NCI-H2081 treated with DMSO at 0.1 percent for 48 hours (cell line): ENCODE data around the gene CPT1A.

Experiments used
- DNase-seq: peaks from one replicate; lab custom pipeline; 2025; lab: John Stamatoyannopoulos, UW

CPT1A gene

GRCh38 chr11:68798221-68798813 lies 43.4 kb downstream of the CPT1A start:
- no peak for DNase-seq

- no peak for DNase-seq
These were observed 44.9 kb downstream of the CPT1A start for GRCh38 chr11:68796801-68797200.

GRCh38 chr11:68792400-68792966 lies 49.2 kb downstream of the CPT1A start:
- no peak for DNase-seq

GRCh38 chr11:68784653-68785052 lies 57.1 kb downstream of the CPT1A start:
- no peak for DNase-seq

GRCh38 chr11:68783216-68783821 lies 58.4 kb downstream of the CPT1A start:
- no peak for DNase-seq

- no peak for DNase-seq
These were observed 59.0 kb downstream of the CPT1A start for GRCh38 chr11:68782711-68783110.

GRCh38 chr11:68780829-68781228 lies 60.9 kb downstream of the CPT1A start:
- no peak for DNase-seq

GRCh38 chr11:68778205-68778604 lies 63.5 kb downstream of the CPT1A start:
- no peak for DNase-seq

GRCh38 chr11:68776442-68777235 lies 65.1 kb downstream of the CPT1A start:
- DNase-seq: no peak

GRCh38 chr11:68775951-68776388 lies 65.7 kb downstream of the CPT1A start:
- DNase-seq: no peak

- no peak for DNase-seq
These were observed 67.5 kb downstream of the CPT1A start for GRCh38 chr11:68774194-68774585.

GRCh38 chr11:68773521-68774193 lies 68.1 kb downstream of the CPT1A start:
- no peak for DNase-seq

GRCh38 chr11:68772936-68773335 lies 68.8 kb downstream of the CPT1A start:
- DNase-seq: no peak

- DNase-seq: no peak
These were observed 70.9 kb downstream of the CPT1A start for GRCh38 chr11:68770781-68771180.

- no peak for DNase-seq
These were observed 74.0 kb downstream of the CPT1A start for GRCh38 chr11:68767672-68768071.

GRCh38 chr11:68766786-68767185 lies 74.9 kb downstream of the CPT1A start:
- DNase-seq: no peak

- DNase-seq: no peak
These were observed 77.0 kb downstream of the CPT1A start for GRCh38 chr11:68764746-68765145.

- DNase-seq: no peak
These were observed 77.6 kb downstream of the CPT1A start for GRCh38 chr11:68763926-68764657.

- DNase-seq: no peak
These were observed 78.5 kb downstream of the CPT1A start for GRCh38 chr11:68763181-68763721.

- no peak for DNase-seq
These were observed 79.2 kb downstream of the CPT1A start for GRCh38 chr11:68762481-68762880.

GRCh38 chr11:68761801-68762200 lies 79.9 kb downstream of the CPT1A start:
- no peak for DNase-seq
